Glomerular visceral epithelial cell (primary cell): ENCODE measurements around the gene SLC35D2.
"Not testable (repeated sequence)": the region's sequence is repeated elsewhere in the genome, so short reads cannot be mapped to it uniquely, and the experiment has no call there.

ENCODE experiments used
- DNase-seq: peaks from one replicate; pipeline ENCODE4 v3.0.0-alpha.2; 2016; ENCODE audit errors: extremely low spot score

Gene SLC35D2

GRCh38 chr9:96360976-96361375 is 22.5 kb downstream of the SLC35D2 start:
- DNase-seq = no peak

DNA sequence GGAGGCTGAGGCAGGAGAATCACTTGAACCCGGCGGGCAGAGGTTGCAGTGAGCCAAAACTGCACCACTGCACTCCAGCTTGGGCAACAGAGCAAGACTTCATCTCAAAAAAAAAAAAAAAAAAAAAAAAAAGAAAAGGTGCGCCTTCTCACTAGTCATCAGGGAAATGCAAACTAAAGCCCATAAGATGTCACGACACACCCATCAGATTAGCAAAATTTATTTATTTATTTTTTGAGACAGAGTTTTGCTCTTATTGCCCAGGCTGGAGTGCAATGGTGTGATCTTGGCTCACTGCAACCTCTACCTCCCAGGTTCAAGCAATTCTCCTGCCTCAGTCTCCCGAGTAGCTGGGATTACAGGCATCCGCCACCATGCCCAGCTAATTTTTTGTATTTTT is 23.0 kb downstream of the SLC35D2 start:
- DNase-seq = not testable (repeated sequence)

DNA sequence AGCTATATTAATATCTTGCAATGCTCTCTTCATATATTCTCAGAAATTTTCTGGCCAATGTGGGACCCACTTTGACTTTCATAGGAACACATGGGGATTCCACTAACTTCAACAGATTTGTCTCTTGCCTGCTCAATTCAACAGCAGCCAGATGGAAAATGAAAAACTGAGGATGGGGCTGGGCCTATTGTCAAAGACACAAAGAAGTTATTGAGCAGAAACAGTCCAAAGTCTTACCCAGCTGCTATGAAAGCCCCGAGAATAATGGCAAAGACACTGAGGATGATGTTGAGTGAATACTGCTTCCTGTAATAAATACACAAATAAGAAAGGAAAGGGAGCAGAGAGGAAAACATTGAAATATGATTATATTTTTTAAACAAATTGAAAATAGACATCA is 32.6 kb downstream of the SLC35D2 start:
- no peak for DNase-seq

- no peak for DNase-seq
Observed at GRCh38 chr9:96348261-96348660, 35.2 kb downstream of the SLC35D2 start.

GRCh38 chr9:96345551-96345950 is 38.0 kb downstream of the SLC35D2 start:
- no peak for DNase-seq

- peak; percentile 92 for DNase-seq
Observed at GRCh38 chr9:96344458-96345180, 38.9 kb downstream of the SLC35D2 start.

- DNase-seq = no peak
Observed at GRCh38 chr9:96343515-96344360, 39.8 kb downstream of the SLC35D2 start.

DNA sequence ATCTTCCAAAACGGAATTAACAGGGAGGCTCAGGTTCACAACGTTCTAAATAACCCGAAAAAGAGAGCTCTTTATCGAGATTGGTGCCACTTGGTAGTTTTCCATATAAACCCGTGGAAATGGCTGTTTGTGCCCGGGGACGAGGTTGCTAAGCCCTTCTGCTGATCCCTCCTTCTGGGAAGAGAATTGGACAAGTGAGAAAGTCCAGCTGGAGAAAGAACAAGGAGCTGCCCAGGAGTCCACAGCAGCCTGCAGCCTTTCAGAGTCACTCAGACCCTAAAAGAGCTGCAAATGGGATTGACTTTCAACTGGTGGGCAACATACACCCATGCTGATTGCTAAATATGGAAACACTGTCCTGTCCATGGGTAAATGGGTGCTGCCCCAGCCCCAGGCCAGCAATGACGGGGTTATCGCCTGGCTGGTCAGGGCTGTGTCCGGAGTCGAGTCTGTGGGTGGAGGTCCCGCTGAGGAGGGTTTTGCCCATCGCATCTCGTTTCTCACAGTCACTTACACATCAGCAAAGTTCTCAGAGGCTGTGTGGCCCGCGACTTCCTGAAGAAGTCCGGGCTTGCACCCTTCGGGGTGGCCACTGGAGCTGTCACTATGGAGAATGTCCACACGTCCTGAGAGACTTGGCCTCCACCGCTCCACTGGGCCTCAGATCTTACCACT is 40.8 kb downstream of the SLC35D2 start:
- DNase-seq = no peak

- DNase-seq = no peak
Observed at GRCh38 chr9:96340707-96341106, 42.8 kb downstream of the SLC35D2 start.

GRCh38 chr9:96338299-96338698 is 45.2 kb downstream of the SLC35D2 start:
- no peak for DNase-seq

GRCh38 chr9:96333958-96334357 is 49.6 kb downstream of the SLC35D2 start:
- no peak for DNase-seq

DNA sequence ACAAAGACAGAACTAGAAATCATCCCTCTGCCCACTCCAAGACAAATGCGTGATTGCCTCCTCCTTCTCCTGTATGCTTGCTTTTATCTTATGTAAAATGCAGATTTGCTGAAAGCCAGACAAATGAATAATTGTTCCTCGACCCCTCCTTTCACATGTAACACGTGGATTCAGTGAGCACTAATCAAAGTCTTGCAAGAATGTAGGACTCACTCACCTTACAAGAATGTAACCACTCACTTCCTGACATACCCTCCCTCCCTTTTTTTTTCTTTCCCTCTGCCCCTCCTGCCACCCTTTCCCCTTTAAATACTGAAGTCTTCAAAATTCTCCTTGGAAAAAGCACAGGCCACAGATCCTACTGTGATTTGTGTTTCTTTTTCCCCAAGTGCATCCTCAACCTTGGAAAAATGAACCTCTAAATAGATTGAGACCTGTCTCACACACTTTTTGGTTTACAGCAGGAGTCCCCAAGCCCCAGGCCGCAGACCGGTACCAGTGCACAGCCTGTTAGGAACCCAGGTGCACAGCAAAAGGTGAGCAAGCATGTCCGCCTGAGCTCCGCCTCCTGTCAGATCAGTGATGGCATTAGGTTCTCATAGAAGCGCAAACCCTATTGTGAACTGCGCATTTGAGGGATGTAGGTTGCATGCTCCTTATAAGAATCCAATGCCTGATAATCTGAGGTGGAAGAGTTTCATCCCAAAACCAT is 52.1 kb downstream of the SLC35D2 start:
- peak; percentile 39 for DNase-seq

DNA sequence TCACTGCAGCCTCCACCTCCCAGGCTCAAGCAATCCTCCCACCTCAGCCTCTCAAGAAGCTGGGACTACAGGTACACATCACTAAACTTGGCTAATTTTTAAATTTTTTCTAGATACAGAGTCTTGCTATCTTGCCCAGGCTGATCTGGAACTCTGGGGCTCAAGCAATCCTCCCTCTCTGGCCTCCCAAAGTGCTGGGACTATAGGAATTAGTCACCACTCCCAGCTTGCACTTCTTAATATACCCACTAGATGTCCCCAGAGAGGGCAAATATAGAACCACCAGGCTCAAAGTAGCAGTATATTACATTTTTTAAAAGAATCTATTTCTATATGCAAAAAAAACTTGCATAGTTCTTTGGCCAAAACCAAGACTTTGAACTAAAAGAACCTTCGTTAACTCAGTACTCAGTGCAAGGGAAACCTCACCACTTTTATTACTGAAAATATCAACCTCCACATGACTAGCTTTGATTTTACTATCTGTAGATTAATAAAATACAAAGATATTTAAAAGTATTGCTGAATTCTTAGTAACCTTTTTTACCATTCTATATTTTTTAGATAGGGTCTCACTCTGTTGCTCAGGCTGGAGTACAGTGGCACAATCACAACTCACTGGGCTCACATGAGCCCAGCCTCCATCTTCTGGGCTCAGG is 55.7 kb downstream of the SLC35D2 start:
- peak; percentile 73 for DNase-seq

GRCh38 chr9:96323169-96323568 is 60.3 kb downstream of the SLC35D2 start:
- no peak for DNase-seq

- DNase-seq = not testable (repeated sequence)
Observed at GRCh38 chr9:96322736-96323135, 60.8 kb downstream of the SLC35D2 start.

DNA sequence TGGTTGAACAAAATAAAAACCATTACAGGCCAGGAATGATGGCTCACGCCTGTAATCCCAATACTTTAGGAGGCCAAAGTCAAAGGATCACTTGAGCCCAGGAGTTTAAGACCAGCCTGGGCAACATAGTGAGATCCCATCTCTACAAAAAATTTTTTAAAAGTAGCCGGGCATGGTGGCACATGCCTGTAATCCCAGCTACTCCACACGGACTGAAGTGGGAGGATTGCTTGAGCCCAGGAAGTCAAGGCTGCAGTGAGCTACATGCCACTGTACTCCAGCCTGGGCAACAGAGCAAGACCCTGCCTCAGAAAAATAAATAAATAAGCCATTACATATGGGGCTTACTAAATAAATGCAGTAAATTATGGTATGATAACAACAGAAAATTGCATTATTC is 61.3 kb downstream of the SLC35D2 start:
- DNase-seq = not testable (repeated sequence)

GRCh38 chr9:96321515-96321914 is 62.0 kb downstream of the SLC35D2 start:
- DNase-seq = no peak

GRCh38 chr9:96320749-96321280 is 62.7 kb downstream of the SLC35D2 start:
- no peak for DNase-seq

GRCh38 chr9:96318921-96319565 is 64.5 kb downstream of the SLC35D2 start:
- DNase-seq = no peak

GRCh38 chr9:96317335-96317980 is 66.1 kb downstream of the SLC35D2 start:
- peak; percentile 59 for DNase-seq
